SK-N-SH (cell line): ENCODE data around the gene MAP3K7CL. TPM values are rescaled to one million over a fixed set of nuclear protein-coding genes. Genes with fewer than 3 reads are reported as not detected.

ENCODE experiments used
- CTCF ChIA-PET: fragments of 300-600, 350-600 bp; formaldehyde crosslinking; extraction: SDS; loops from one replicate; lab custom pipeline; 2021; lab: Yijun Ruan, JAX
- POLR2A ChIA-PET: fragments of 350-600 bp; sonication (Branson Sonifier 250); formaldehyde crosslinking; extraction: SDS; loops from one replicate; lab custom pipeline; 2020; ENCODE audit warnings: antibody characterized with exemption, inconsistent platforms; lab: Yijun Ruan, JAX
- DNase-seq: peaks from one replicate; pipeline ENCODE4 v3.0.0; 2012
- H2AFZ ChIP-seq: fragments of 200-600 bp; sonication (generic); 2 replicates; pipeline ENCODE4 v1.8.1; 2016; ENCODE audit warnings: antibody characterized with exemption, mild to moderate bottlenecking, low read depth
- H3F3A ChIP-seq: fragments of 200-600 bp; sonication (generic); replicated peaks from 2 replicates; pipeline ENCODE3; 2016; ENCODE audit warnings: antibody characterized with exemption, mild to moderate bottlenecking; ENCODE audit not compliant: insufficient read depth
- H3K27ac ChIP-seq, 2 experiments: fragments of 200-500 bp in 1 of 2; fragments of 200-600 bp in 1 of 2; sonication (Bioruptor generic) in 1 of 2; sonication (generic), shearing (Covaris generic) in 1 of 2; 2 replicates each; pipeline versions ENCODE4 v1.5.1 to v1.6.1; 2014 to 2016; ENCODE audit warnings: low read depth in 2 of 2, inconsistent platforms in 1 of 2, low read length in 1 of 2, mild to moderate bottlenecking in 1 of 2, mixed read lengths in 1 of 2
- H3K27me3 ChIP-seq: fragments of 200-600 bp; sonication (generic), shearing (Covaris generic); 2 replicates; pipeline ENCODE4 v1.6.1; 2016; ENCODE audit warnings: mixed run types; ENCODE audit not compliant: insufficient read depth
- H3K36me3 ChIP-seq, 2 experiments: fragments of 200-500 bp in 1 of 2; fragments of 200-600 bp in 1 of 2; sonication (Bioruptor generic) in 1 of 2; sonication (generic) in 1 of 2; replicated peaks in 1 of 2; 2 replicates each; pipeline versions ENCODE3 to v1.5.1; 2014 to 2016; ENCODE audit warnings: low read length in 1 of 2, mild to moderate bottlenecking in 1 of 2; ENCODE audit not compliant: insufficient read depth in 2 of 2, control insufficient read depth in 1 of 2
- H3K4me1 ChIP-seq, 2 experiments: fragments of 200-500 bp in 1 of 2; fragments of 200-600 bp in 1 of 2; sonication (Bioruptor generic) in 1 of 2; sonication (generic), shearing (Covaris generic) in 1 of 2; 2 replicates each; pipeline versions ENCODE4 v1.5.1 to v1.6.1; 2014 to 2016; ENCODE audit warnings: low read depth in 1 of 2, low read length in 1 of 2, mixed run types in 1 of 2; ENCODE audit not compliant: insufficient read depth in 2 of 2, control insufficient read depth in 1 of 2
- H3K4me2 ChIP-seq: fragments of 200-600 bp; sonication (generic), shearing (Covaris generic); 2 replicates; pipeline ENCODE4 v1.6.1; 2017; ENCODE audit warnings: mixed run types
- H3K4me3 ChIP-seq, 2 experiments: fragments of 200-500 bp in 1 of 2; fragments of 200-600 bp in 1 of 2; sonication (Bioruptor generic) in 1 of 2; sonication (generic), shearing (Covaris generic) in 1 of 2; 2 replicates each; pipeline versions ENCODE4 v1.5.1 to v1.8.1; 2014 to 2016; ENCODE audit warnings: low read depth in 2 of 2, inconsistent platforms in 1 of 2, low read length in 1 of 2, mild to moderate bottlenecking in 1 of 2, mixed read lengths in 1 of 2, moderate library complexity in 1 of 2
- H3K79me2 ChIP-seq: fragments of 200-600 bp; sonication (generic); 2 replicates; pipeline ENCODE4 v1.8.1; 2017; ENCODE audit warnings: mild to moderate bottlenecking; ENCODE audit not compliant: insufficient read depth
- H3K9ac ChIP-seq: fragments of 200-600 bp; sonication (generic); 2 replicates; pipeline ENCODE4 v1.6.1; 2017; ENCODE audit warnings: mixed run types
- H3K9me2 ChIP-seq: fragments of 200-600 bp; sonication (generic); 2 replicates; pipeline ENCODE4 v1.6.1; 2017; ENCODE audit warnings: mixed run types
- H3K9me3 ChIP-seq: fragments of 200-600 bp; sonication (generic); 2 replicates; pipeline ENCODE4 v1.6.1; 2017; ENCODE audit warnings: mixed run types, mild to moderate bottlenecking, moderate library complexity
- H4K20me1 ChIP-seq: fragments of 200-600 bp; sonication (generic); 2 replicates; pipeline ENCODE4 v1.6.1; 2017; ENCODE audit warnings: mild to moderate bottlenecking, mixed run types; ENCODE audit not compliant: insufficient read depth
- CHD2 ChIP-seq: fragments of 150-350 bp; IDR thresholded peaks from 2 replicates; pipeline ENCODE4 v1.6.1; 2018; ENCODE audit warnings: low read length; ENCODE audit not compliant: partially characterized antibody
- CTCF ChIP-seq: fragments of 200-600 bp; sonication (generic); IDR thresholded peaks from 2 replicates; pipeline ENCODE4 v1.6.1; 2017; ENCODE audit warnings: antibody characterized with exemption, mild to moderate bottlenecking, moderate library complexity
- ELF1 ChIP-seq: IDR thresholded peaks from 2 replicates; pipeline ENCODE4 v1.4.0; 2012
- EP300 ChIP-seq, 2 experiments: IDR thresholded peaks; 2 replicates each; pipeline versions ENCODE4 v1.4.0 to v1.6.1; 2012; ENCODE audit warnings: borderline replicate concordance in 1 of 2, low read depth in 1 of 2, low read length in 1 of 2
- FOXJ3 ChIP-seq: sonication (generic); formaldehyde crosslinking; IDR thresholded peaks from 2 replicates; pipeline ENCODE4 v1.5.1; 2020; ENCODE audit warnings: mild to moderate bottlenecking, missing genetic modification reagents
- FOXM1 ChIP-seq: IDR thresholded peaks from 2 replicates; pipeline ENCODE4 v1.4.0; 2012; ENCODE audit warnings: low read depth, mild to moderate bottlenecking
- GABPA ChIP-seq: IDR thresholded peaks from 2 replicates; pipeline ENCODE4 v1.4.0; 2012; ENCODE audit warnings: low read depth, mild to moderate bottlenecking
- GATA2 ChIP-seq: sonication (generic); formaldehyde crosslinking; IDR thresholded peaks from 2 replicates; pipeline ENCODE4 v1.5.0; 2020; ENCODE audit warnings: mild to moderate bottlenecking, missing genetic modification reagents
- IRF3 ChIP-seq: fragments of 150-350 bp; IDR thresholded peaks from 2 replicates; pipeline ENCODE4 v1.6.1; 2016; ENCODE audit warnings: mild to moderate bottlenecking, low read depth, low read length
- JUND ChIP-seq: IDR thresholded peaks from 2 replicates; pipeline ENCODE4 v1.4.0; 2012
- MEF2A ChIP-seq: IDR thresholded peaks from 2 replicates; pipeline ENCODE4 v1.4.0; 2012; ENCODE audit warnings: low read depth, borderline replicate concordance
- MXI1 ChIP-seq: IDR thresholded peaks from 2 replicates; pipeline ENCODE4 v1.6.1; 2012; ENCODE audit warnings: mild to moderate bottlenecking, low read depth, low read length, improper control_type of control experiment
- NFIC ChIP-seq: IDR thresholded peaks from 2 replicates; pipeline ENCODE4 v1.4.0; 2012; ENCODE audit warnings: borderline replicate concordance
- NRF1 ChIP-seq: IDR thresholded peaks from 2 replicates; pipeline ENCODE4 v1.6.1; 2012; ENCODE audit warnings: low read depth, mild to moderate bottlenecking, low read length
- RAD21 ChIP-seq: IDR thresholded peaks from 2 replicates; pipeline ENCODE4 v1.6.1; 2012; ENCODE audit warnings: mild to moderate bottlenecking, low read length
- RCOR1 ChIP-seq: fragments of 150-350 bp; IDR thresholded peaks from 2 replicates; pipeline ENCODE4 v1.6.1; 2017; ENCODE audit warnings: antibody characterized with exemption, low read length
- RXRA ChIP-seq: IDR thresholded peaks from 2 replicates; pipeline ENCODE4 v1.4.0; 2012; ENCODE audit warnings: low read depth, mild to moderate bottlenecking, borderline replicate concordance
- SIN3A ChIP-seq: IDR thresholded peaks from 2 replicates; pipeline ENCODE4 v1.6.1; 2012; ENCODE audit warnings: low read depth, mild to moderate bottlenecking, low read length, moderate library complexity, borderline replicate concordance
- SMC3 ChIP-seq: IDR thresholded peaks from 2 replicates; pipeline ENCODE4 v1.6.1; 2012; ENCODE audit warnings: low read depth, low read length, improper control_type of control experiment
- TAF1 ChIP-seq: IDR thresholded peaks from 2 replicates; pipeline ENCODE4 v1.6.1; 2012; ENCODE audit warnings: low read depth, mild to moderate bottlenecking, low read length, moderate library complexity, borderline replicate concordance
- TEAD4 ChIP-seq: IDR thresholded peaks from 2 replicates; pipeline ENCODE4 v1.4.0; 2012; ENCODE audit warnings: mild to moderate bottlenecking, borderline replicate concordance; ENCODE audit not compliant: insufficient read depth
- WGBS: methylation state at CpG from one replicate; pipeline ENCODE4 v1.1.6; 2017; ENCODE audit warnings: low lambda C conversion rate; 5-methylcytosine and 5-hydroxymethylcytosine counted together
- polyA plus RNA-seq, 3 experiments: library from polyadenylated mRNA; depleted of rRNA; stranded (reverse); fragments of >200 nt; gene quantifications; 2 replicates each; pipeline ENCODE4 v1.2.3, GENCODE V29; 2012
- TF ChIP-seq, protein P1 (sequence below): fragments of 150-350 bp; IDR thresholded peaks from 2 replicates; pipeline ENCODE4 v1.6.1; 2017; ENCODE audit warnings: antibody characterized with exemption, low read length, low read depth, borderline replicate concordance
- TF ChIP-seq, protein P2 (sequence below): IDR thresholded peaks from 2 replicates; pipeline ENCODE4; 2012
- TF ChIP-seq, protein P3 (sequence below): IDR thresholded peaks from 2 replicates; pipeline ENCODE4 v1.4.0; 2012; ENCODE audit warnings: low read depth, borderline replicate concordance
- TF ChIP-seq, protein P4 (sequence below): IDR thresholded peaks from 2 replicates; pipeline ENCODE4 v1.4.0; 2012; ENCODE audit warnings: low read depth

Gene MAP3K7CL
- polyA plus RNA-seq, 1 of the 3 experiments (the other 2 are of a cell fraction) = 2.3 TPM

DNA sequence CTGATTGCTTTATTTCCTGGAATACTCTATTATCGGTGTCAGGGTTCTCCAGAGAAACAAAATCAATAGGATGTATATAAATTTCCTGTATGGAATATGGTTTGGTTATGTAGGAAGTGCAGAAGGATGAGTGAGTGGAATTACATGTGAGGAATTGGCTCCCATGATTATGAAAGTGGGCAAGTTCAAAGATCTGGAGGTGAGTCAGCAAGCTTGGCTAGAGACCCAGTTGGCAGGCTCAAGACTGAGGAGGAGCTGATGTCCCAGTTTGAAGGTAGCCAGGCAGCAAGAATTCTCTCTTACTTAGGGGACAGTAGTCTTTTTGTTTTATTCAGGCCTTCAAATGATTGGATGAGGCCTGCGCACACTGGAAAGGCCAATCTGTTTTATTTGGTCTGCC lies 57.5 kb downstream of the MAP3K7CL start (continued):
- TF ChIP-seq SIN3A (no peak), MXI1 (no peak)

DNA sequence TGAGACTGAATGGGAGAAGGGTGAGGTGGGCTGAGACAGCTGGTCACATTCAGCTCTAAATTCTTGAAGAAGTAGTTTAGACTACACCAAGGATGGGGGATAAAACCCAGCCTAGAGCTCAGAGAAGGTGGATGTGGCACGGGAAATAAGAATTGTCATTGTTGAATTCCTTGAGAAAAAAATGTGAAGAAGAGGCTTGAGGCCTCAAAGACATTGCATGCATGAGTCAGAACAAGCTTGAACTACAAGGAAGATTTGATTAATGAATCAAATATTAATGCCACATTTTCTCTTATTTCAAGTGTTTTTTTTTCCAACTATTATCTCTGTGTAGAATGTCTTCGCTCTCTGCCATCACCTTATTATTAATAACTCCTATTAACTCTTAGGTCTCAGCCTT lies 58.9 kb downstream of the MAP3K7CL start:
- H3K27ac ChIP-seq = peak overlapping the region; percentile 13 to 89; a peak in 3 of 4 replicates
- H3K36me3 ChIP-seq = peaks cover 0 to 4% of the 10 kb centered on the region in 2 experiments
- H4K20me1 ChIP-seq = no peaks in the 10 kb centered on the region
- no peaks in the 10 kb centered on the region for H3K9me2 ChIP-seq
- no peak overlapping the region; the same call in 1 of the 2 replicates for H3K9ac ChIP-seq
- no peak overlapping the region for H3K4me3 ChIP-seq
- no peaks in the 10 kb centered on the region for H3K27me3 ChIP-seq
- POLR2A ChIA-PET = no interaction called here
- no peak overlapping the region for H2AFZ ChIP-seq
- no peaks in the 10 kb centered on the region for H3K9me3 ChIP-seq
- peak overlapping the region; percentile 40; the same call in 1 of the 2 replicates for H3K4me2 ChIP-seq
- WGBS = 37% methylated on average over 2 of the region's 2 CpGs
- peaks cover 4 to 22% of the 10 kb centered on the region in 2 experiments for H3K4me1 ChIP-seq
- H3K79me2 ChIP-seq = peaks cover 10% of the 10 kb centered on the region; the same call in 1 of the 2 replicates
- CTCF ChIA-PET = interaction anchor here (0.6 to 1.2 kb wide), 2 partner anchors 24 to 431 kb away, joined by 3 to 5 read pairs; no protein-coding TSS in a partner anchor
- H3F3A ChIP-seq = peaks cover 48% of the 10 kb centered on the region
- no peak for DNase-seq
- TF ChIP-seq GATA2 (CRISPR knock-in tag) = no peak
- TF ChIP-seq, protein P1, sequence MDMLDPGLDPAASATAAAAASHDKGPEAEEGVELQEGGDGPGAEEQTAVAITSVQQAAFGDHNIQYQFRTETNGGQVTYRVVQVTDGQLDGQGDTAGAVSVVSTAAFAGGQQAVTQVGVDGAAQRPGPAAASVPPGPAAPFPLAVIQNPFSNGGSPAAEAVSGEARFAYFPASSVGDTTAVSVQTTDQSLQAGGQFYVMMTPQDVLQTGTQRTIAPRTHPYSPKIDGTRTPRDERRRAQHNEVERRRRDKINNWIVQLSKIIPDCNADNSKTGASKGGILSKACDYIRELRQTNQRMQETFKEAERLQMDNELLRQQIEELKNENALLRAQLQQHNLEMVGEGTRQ = no peak
- no peak for TF ChIP-seq NRF1
- TF ChIP-seq CTCF = no peak
- TF ChIP-seq, protein P2, sequence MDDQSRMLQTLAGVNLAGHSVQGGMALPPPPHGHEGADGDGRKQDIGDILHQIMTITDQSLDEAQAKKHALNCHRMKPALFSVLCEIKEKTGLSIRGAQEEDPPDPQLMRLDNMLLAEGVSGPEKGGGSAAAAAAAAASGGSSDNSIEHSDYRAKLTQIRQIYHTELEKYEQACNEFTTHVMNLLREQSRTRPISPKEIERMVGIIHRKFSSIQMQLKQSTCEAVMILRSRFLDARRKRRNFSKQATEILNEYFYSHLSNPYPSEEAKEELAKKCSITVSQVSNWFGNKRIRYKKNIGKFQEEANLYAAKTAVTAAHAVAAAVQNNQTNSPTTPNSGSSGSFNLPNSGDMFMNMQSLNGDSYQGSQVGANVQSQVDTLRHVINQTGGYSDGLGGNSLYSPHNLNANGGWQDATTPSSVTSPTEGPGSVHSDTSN = peak; percentile 77
- no peak for TF ChIP-seq FOXM1
- no peak for TF ChIP-seq SMC3
- peak; percentile 69 for TF ChIP-seq JUND
- TF ChIP-seq MEF2A = no peak
- no peak for TF ChIP-seq RAD21
- TF ChIP-seq CHD2 = no peak
- no peak for TF ChIP-seq TEAD4
- TF ChIP-seq SIN3A = no peak
- TF ChIP-seq, protein P3, sequence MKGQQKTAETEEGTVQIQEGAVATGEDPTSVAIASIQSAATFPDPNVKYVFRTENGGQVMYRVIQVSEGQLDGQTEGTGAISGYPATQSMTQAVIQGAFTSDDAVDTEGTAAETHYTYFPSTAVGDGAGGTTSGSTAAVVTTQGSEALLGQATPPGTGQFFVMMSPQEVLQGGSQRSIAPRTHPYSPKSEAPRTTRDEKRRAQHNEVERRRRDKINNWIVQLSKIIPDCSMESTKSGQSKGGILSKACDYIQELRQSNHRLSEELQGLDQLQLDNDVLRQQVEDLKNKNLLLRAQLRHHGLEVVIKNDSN = no peak
- TF ChIP-seq RXRA = no peak
- TF ChIP-seq TAF1 = no peak
- no peak for TF ChIP-seq IRF3
- TF ChIP-seq GABPA = no peak
- TF ChIP-seq FOXJ3 (CRISPR knock-in tag) = no peak
- TF ChIP-seq, protein P4, sequence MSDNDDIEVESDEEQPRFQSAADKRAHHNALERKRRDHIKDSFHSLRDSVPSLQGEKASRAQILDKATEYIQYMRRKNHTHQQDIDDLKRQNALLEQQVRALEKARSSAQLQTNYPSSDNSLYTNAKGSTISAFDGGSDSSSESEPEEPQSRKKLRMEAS = no peak
- peak; percentile 24; the same call in 1 of the 2 replicates for TF ChIP-seq NFIC
- TF ChIP-seq ELF1 = no peak
- TF ChIP-seq EP300 (IDR thresholded peaks at IDR 0.05; ENCODE audit: borderline replicate concordance in 1 of 2, low read depth in 1 of 2, low read length in 1 of 2) = peak in 1 of 2 experiments; percentile 44; a peak in 1 of 4 replicates
- no peak for TF ChIP-seq RCOR1
